Right ventricle myocardium superior (tissue), 1 donor: ENCODE data around the gene CALML5. TPM values are rescaled to one million over a fixed set of nuclear protein-coding genes. Genes with fewer than 3 reads are reported as not detected.

Source experiments
- ATAC-seq: fragments of 200-7000 bp; cut with Tn5 transposase; one replicate; pipeline ENCODE4 v1.9.1; 2020; ENCODE audit warnings: mild to moderate bottlenecking; ENCODE audit not compliant: poor library complexity
- DNase-seq: peaks from one replicate; pipeline ENCODE4 v3.0.0-alpha.2; 2020
- intact Hi-C: fragments of 100-400 bp; cut with DNase I; formaldehyde crosslinking; loops from one replicate; pipeline ENCODE4 v1.11.2; 2022
- total RNA-seq: library from RNA; stranded (reverse); fragmentation: NEBNext Ultra II Directional; extraction: Animal tissue kit (Norgen Biotek cat#: 25700); gene quantifications from one replicate; pipeline ENCODE4 v1.2.1, GENCODE V29; 2021
- donor health status: DM: no; HTN: yes; CAD: no; lungs with severe emphysema.

The CALML5 gene
- total RNA-seq, 1 donor from 2014 or later = not detected

- no peak for ATAC-seq
- intact Hi-C loops = no loop called here
- no peak for DNase-seq
Measured at GRCh38 chr10:5458949-5459747, 40.2 kb downstream of the CALML5 start.

DNA sequence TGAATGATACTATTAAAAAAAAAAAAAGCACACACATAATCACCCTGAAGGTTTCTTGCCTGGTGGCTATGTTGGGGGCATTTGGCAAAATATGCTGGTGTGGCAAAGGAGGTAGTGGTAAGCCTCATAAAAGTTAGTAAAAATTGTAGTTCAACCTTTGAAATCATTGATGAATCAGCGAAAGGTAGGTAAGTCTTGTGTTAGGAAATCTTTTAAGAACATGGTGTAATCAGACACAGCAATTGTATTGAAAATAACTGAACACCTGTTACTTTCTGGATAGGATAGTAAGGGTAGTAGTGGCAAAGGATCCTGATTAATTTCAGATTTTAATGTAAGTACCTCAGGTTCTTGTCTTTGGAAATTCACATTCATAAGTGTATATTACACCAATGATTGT, 40.9 kb downstream of the CALML5 start:
- ATAC-seq (no peak), DNase-seq (no peak)
- intact Hi-C loops = no loop called here

DNA sequence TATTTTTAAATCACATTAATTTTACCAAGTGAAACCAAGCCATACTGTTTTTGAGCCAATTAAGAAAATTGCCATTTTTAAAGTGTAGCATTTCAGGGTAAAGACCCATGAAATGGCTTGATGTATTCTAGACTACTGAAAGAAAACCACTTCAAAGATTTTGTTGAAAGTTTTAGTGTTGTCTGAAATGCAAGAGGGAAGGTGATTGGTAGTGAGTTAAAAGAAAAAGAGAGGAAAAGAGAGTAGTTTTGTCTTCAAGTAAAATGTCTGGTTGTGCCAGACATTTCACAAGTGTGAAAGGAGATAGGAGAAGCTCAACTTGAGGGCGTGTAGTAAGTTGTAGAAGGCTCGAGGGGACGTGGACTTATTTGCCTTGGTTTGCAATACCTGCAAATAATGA, 41.6 kb downstream of the CALML5 start:
- DNase-seq (no peak), ATAC-seq (no peak)
- intact Hi-C loops = no loop called here

GRCh38 chr10:5456563-5456962, 42.8 kb downstream of the CALML5 start:
- no peak for DNase-seq
- intact Hi-C loops = no loop called here
- ATAC-seq = no peak

DNA sequence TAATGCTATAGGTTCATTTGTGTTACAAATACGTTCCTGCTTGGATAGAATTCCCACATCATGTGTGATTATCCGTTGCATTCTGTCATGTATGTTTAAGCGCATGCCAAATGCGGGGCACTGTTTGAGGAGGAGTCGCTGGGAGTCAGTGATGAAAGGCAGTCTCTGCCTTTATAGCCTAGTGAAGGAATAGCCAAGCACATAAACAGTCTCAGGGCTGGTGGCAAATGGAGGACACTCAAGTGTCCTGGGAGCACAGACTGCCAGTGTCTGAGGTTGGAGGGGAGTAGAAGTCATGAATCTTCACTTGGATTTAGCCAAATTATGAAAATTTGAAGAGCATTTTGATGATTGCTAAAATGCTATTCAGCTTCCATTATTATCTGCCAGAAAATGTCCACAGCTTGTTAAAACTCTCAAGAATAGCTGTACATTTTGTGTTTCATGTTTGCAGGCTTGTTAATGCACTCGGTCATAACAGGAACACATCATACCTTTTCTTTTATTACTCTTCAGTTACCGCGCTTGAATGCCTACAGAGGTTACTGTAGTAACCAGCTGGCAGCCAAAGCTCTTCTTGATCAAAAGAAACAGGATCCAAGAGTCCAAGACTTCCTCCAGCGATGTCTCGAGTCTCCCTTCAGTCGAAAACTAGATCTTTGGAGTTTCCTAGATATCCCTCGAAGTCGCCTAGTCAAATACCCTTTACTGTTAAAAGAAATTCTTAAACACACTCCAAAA, 45.5 kb downstream of the CALML5 start:
- ATAC-seq (no peak), DNase-seq (no peak)
- intact Hi-C loops = no loop called here

GRCh38 chr10:5450605-5451384, 48.6 kb downstream of the CALML5 start:
- ATAC-seq = no peak
- no peak for DNase-seq
- intact Hi-C loops = no loop called here

DNA sequence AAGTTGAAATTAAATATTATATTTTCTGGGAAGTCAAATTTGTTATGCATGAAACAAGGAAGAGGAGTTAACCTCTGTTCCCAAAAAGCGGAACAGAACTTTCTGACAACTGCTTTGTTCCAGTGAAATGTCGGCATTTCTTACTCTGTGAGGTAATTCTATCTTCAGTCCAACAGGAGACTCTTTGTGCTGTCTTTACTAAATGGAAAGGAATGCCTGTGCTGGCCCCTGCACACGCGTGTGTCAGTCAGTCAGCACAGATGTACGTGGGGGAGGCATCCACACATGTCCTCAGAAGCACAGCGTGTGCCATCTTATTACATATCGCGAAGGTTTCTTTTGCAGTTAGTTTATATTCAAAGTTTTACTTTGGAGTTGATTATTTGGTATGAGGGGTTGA, 49.5 kb downstream of the CALML5 start:
- no peak for DNase-seq
- intact Hi-C loops = loop anchor here (10.0 kb wide), 1 partner anchor 425 kb away; no protein-coding TSS in a partner anchor
- ATAC-seq = peak; percentile 57

- DNase-seq = no peak
Measured at GRCh38 chr10:5449227-5449626, 50.1 kb downstream of the CALML5 start.

More at GRCh38 chr10:5449227-5449626, 50.1 kb downstream of the CALML5 start:
- intact Hi-C loops = loop anchor here (10.0 kb wide), 1 partner anchor 426 kb away; no protein-coding TSS in a partner anchor
- ATAC-seq = no peak

Other genes with a start within 250 kb of the CALML5 start
- not detected for gene UCN3, start 134.6 kb downstream of the CALML5 start, total RNA-seq
- 0.11 TPM for gene TUBAL3, start 94.7 kb downstream of the CALML5 start, total RNA-seq
- 15.6 TPM for gene NET1, start 87.0 kb downstream of the CALML5 start, total RNA-seq
- gene CALML3, start 25.4 kb upstream of the CALML5 start, total RNA-seq = not detected
- 15.2 TPM for gene ASB13, start 167.0 kb upstream of the CALML5 start, total RNA-seq
- 35.8 TPM for gene TASOR2, start 185.3 kb upstream of the CALML5 start, total RNA-seq